Measurements from ENCODE around the gene GRIN2C.

The GRIN2C gene

DNA sequence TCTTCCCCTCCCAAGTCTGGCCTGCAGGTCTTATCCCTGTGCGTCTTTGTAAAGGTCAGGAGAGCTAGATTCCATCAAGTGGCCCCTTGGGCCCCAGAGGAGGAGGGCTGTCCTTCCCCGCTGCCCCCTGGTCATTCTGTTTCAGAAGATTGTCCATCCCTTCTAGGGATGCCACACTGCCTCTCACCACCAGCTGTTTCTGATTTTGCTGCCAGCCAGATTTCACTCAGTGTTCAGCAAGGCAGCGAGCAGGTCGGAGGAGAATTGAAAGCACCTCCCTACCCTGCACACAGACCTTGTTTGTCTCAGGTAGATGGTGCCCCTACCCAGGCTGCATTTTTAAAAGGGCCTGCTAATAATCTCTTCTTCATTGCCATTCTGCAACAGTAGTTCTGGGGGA, 61.9 kb downstream of the GRIN2C start:
- Histone ChIP-seq H3K79me2 (ENCODE audit: insufficient read depth, low read length) (no peaks in the 10 kb centered on the region), H3K4me1 (ENCODE audit: insufficient read depth, low read length, severe bottlenecking) (no peaks in the 10 kb centered on the region), H3K9ac (ENCODE audit: low read length) (no peak overlapping the region), H3F3A (ENCODE audit: insufficient read depth, low read length) (no peaks in the 10 kb centered on the region), H3K4me2 (ENCODE audit: low read length) (no peak overlapping the region), H3K4me3 (ENCODE audit: low read depth, low read length, poor library complexity, severe bottlenecking) (no peak overlapping the region), H3K27ac (ENCODE audit: low read depth, low read length, poor library complexity, severe bottlenecking) (no peak overlapping the region), H3K9me2 (ENCODE audit: low read depth, low read length) (no peaks in the 10 kb centered on the region), H3K36me3 (ENCODE audit: insufficient read depth, low read length) (peaks cover 12% of the 10 kb centered on the region), H3K27me3 (ENCODE audit: insufficient read depth, low read length) (no peaks in the 10 kb centered on the region), H3K9me3 (ENCODE audit: low read length) (no peaks in the 10 kb centered on the region), H4K20me1 (ENCODE audit: insufficient read depth, low read length) (no peaks in the 10 kb centered on the region), H2AFZ (ENCODE audit: low read length) (no peak overlapping the region)
- TF ChIP-seq EZH2 (IDR thresholded peaks at IDR 0.05; ENCODE audit: borderline replicate concordance, low read length): no peak
- TF ChIP-seq, protein P1, sequence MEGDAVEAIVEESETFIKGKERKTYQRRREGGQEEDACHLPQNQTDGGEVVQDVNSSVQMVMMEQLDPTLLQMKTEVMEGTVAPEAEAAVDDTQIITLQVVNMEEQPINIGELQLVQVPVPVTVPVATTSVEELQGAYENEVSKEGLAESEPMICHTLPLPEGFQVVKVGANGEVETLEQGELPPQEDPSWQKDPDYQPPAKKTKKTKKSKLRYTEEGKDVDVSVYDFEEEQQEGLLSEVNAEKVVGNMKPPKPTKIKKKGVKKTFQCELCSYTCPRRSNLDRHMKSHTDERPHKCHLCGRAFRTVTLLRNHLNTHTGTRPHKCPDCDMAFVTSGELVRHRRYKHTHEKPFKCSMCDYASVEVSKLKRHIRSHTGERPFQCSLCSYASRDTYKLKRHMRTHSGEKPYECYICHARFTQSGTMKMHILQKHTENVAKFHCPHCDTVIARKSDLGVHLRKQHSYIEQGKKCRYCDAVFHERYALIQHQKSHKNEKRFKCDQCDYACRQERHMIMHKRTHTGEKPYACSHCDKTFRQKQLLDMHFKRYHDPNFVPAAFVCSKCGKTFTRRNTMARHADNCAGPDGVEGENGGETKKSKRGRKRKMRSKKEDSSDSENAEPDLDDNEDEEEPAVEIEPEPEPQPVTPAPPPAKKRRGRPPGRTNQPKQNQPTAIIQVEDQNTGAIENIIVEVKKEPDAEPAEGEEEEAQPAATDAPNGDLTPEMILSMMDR (IDR thresholded peaks at IDR 0.05; ENCODE audit: low read length): no peak

DNA sequence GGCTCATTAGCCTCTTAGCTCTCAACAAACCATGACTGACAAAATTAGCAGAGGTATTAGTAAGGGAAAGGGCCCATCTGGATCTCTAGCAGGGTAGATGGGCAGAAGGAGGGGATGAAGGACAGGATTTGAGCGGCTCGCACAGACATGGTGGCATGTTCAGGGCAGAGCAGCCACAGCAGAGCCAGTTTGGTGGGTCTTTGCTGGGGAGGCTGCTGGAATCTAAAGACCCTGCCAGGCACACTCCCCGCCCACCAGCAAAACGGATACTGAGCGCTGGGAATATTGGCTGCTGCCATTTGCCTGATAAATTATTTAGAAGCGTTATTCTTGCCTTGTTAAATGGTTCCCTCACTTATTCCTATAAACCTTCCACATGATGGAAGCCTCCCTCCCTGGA, 62.8 kb downstream of the GRIN2C start:
- no peak overlapping the region for H3K9ac ChIP-seq (ENCODE audit: low read length)
- no peaks in the 10 kb centered on the region for H3K79me2 ChIP-seq (ENCODE audit: insufficient read depth, low read length)
- H2AFZ ChIP-seq (ENCODE audit: low read length): no peak overlapping the region
- no peak overlapping the region for H3K27ac ChIP-seq (ENCODE audit: low read depth, low read length, poor library complexity, severe bottlenecking)
- H3K4me3 ChIP-seq (ENCODE audit: low read depth, low read length, poor library complexity, severe bottlenecking): no peak overlapping the region
- peaks cover 7% of the 10 kb centered on the region; the same call in 1 of the 2 replicates for H3K36me3 ChIP-seq (ENCODE audit: insufficient read depth, low read length)
- H3K9me3 ChIP-seq (ENCODE audit: low read length): no peaks in the 10 kb centered on the region
- no peaks in the 10 kb centered on the region for H3K9me2 ChIP-seq (ENCODE audit: low read depth, low read length)
- no peaks in the 10 kb centered on the region for H4K20me1 ChIP-seq (ENCODE audit: insufficient read depth, low read length)
- no peaks in the 10 kb centered on the region for H3K27me3 ChIP-seq (ENCODE audit: insufficient read depth, low read length)
- no peaks in the 10 kb centered on the region for H3K4me1 ChIP-seq (ENCODE audit: insufficient read depth, low read length, severe bottlenecking)
- TF ChIP-seq, protein P1 (IDR thresholded peaks at IDR 0.05; ENCODE audit: low read length): no peak
- no peak for TF ChIP-seq EZH2 (IDR thresholded peaks at IDR 0.05; ENCODE audit: borderline replicate concordance, low read length)
- H3F3A ChIP-seq (ENCODE audit: insufficient read depth, low read length): no peaks in the 10 kb centered on the region
- no peak overlapping the region for H3K4me2 ChIP-seq (ENCODE audit: low read length)

DNA sequence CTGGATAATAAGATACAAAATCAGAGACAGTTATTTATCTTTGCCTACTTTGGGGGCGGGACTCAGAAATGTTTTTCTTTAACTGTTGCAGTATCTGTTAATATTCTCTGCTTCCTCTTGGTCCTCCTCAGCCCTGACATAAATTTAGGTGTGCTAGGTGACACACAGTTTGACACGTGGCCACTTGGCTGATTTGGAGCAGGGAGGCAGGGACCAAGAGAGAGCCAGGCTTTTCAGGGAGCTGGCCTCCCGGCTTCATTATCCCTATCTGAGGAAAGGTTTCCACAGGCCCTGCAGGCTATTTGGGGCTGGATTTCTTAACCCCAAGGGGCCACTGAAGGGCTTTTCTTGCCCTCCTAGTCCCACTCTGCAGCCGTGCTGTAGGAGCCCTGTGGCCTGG, 63.5 kb downstream of the GRIN2C start:
- H3K9ac ChIP-seq (ENCODE audit: low read length): no peak overlapping the region
- no peak overlapping the region for H2AFZ ChIP-seq (ENCODE audit: low read length)
- no peak for TF ChIP-seq EZH2 (IDR thresholded peaks at IDR 0.05; ENCODE audit: borderline replicate concordance, low read length)
- TF ChIP-seq, protein P1 (IDR thresholded peaks at IDR 0.05; ENCODE audit: low read length): no peak
- no peak overlapping the region for H3K4me3 ChIP-seq (ENCODE audit: low read depth, low read length, poor library complexity, severe bottlenecking)
- H3K9me2 ChIP-seq (ENCODE audit: low read depth, low read length): no peaks in the 10 kb centered on the region
- H3K4me2 ChIP-seq (ENCODE audit: low read length): no peak overlapping the region
- no peaks in the 10 kb centered on the region for H3K27me3 ChIP-seq (ENCODE audit: insufficient read depth, low read length)
- H3K27ac ChIP-seq (ENCODE audit: low read depth, low read length, poor library complexity, severe bottlenecking): no peak overlapping the region
- no peaks in the 10 kb centered on the region for H3K9me3 ChIP-seq (ENCODE audit: low read length)
- H3K4me1 ChIP-seq (ENCODE audit: insufficient read depth, low read length, severe bottlenecking): no peaks in the 10 kb centered on the region
- no peaks in the 10 kb centered on the region for H4K20me1 ChIP-seq (ENCODE audit: insufficient read depth, low read length)
- H3K79me2 ChIP-seq (ENCODE audit: insufficient read depth, low read length): no peaks in the 10 kb centered on the region
- peaks cover 7% of the 10 kb centered on the region; the same call in 1 of the 2 replicates for H3K36me3 ChIP-seq (ENCODE audit: insufficient read depth, low read length)
- no peaks in the 10 kb centered on the region for H3F3A ChIP-seq (ENCODE audit: insufficient read depth, low read length)

All from OCI-LY1 (cell line).